Measurements from ENCODE around the gene PNPT1.

PNPT1 gene

DNA sequence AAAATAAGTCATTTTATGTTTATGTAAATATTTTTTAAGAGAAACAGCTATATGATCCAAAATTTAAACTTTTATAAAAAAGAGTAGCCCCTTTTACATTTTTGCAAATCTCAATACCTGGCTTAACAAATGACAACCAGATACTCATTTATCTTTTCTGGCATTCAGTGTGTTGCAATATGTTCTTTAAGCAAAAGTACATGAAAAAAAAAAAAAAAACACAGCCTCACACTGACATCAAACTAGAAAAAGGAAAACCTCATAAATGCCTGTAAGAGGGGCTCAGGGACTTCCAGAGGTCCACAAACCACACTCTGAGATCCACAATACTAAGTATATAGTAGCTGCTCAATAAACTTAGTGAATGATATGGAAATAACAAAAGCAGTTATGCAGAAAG lies 98.1 kb downstream of the PNPT1 start:
- H3K27ac Mint-ChIP-seq = no peak overlapping the region
- H3K9me3 Mint-ChIP-seq = no peaks in the 10 kb centered on the region
- H3K36me3 Mint-ChIP-seq (ENCODE audit: low read depth) = peaks cover 60% of the 10 kb centered on the region
- H3K4me1 Mint-ChIP-seq (ENCODE audit: low read depth) = peaks cover 30% of the 10 kb centered on the region
- H3K4me3 Mint-ChIP-seq = no peak overlapping the region
- H3K27me3 Mint-ChIP-seq = no peaks in the 10 kb centered on the region

- Mint-ChIP-seq H3K36me3 (ENCODE audit: low read depth) (peaks cover 54% of the 10 kb centered on the region), H3K4me1 (ENCODE audit: low read depth) (peaks cover 23% of the 10 kb centered on the region), H3K4me3 (no peak overlapping the region), H3K9me3 (no peaks in the 10 kb centered on the region), H3K27ac (no peak overlapping the region), H3K27me3 (no peaks in the 10 kb centered on the region)
Measured at GRCh38 chr2:55592130-55592529, 101.5 kb downstream of the PNPT1 start.

DNA sequence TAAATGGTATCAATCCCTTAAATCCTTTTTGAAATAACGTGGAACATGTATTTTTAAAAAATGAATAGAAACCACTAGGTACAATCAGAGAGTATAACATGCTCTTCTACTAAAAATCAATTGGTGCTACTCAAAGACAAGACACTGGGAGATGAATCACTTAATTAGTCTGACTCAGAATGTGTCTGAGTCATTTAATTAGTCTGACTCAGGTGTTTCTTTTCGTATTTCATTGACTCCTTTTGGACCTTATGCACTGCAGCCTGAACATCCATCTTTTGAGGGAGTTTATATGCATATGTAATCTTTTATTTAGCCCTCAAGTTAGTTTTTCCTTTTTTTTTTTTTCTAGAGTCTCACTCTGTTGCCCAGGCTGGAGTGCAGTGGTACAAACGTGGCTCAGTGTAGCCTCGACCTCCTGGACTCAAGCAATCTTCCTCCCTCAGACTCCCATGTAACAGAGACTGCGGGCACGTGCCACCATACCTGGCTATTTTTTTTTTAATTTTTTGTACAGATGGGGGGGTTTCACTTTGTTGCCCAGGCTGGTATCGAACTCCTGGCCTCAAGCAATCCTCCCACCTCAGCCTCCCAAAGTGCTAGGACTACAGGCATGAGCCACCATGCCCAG lies 102.7 kb downstream of the PNPT1 start:
- Mint-ChIP-seq H3K36me3 (ENCODE audit: low read depth) (peaks cover 50% of the 10 kb centered on the region), H3K4me3 (no peak overlapping the region), H3K27me3 (no peaks in the 10 kb centered on the region), H3K27ac (peak overlapping the region; percentile 31), H3K4me1 (ENCODE audit: low read depth) (peaks cover 29% of the 10 kb centered on the region), H3K9me3 (no peaks in the 10 kb centered on the region)

- no peak overlapping the region for H3K27ac Mint-ChIP-seq
Measured at GRCh38 chr2:55585451-55586080, 108.1 kb downstream of the PNPT1 start.

More at GRCh38 chr2:55585451-55586080, 108.1 kb downstream of the PNPT1 start:
- Mint-ChIP-seq H3K9me3 (no peaks in the 10 kb centered on the region), H3K27me3 (no peaks in the 10 kb centered on the region), H3K36me3 (ENCODE audit: low read depth) (peaks cover 58% of the 10 kb centered on the region), H3K4me1 (ENCODE audit: low read depth) (peaks cover 46% of the 10 kb centered on the region), H3K4me3 (no peak overlapping the region)

Measured in stimulated activated naive CD8-positive, alpha-beta T cell treated with anti-CD3 and anti-CD28 coated beads, Interleukin-15, Interleukin-2, amounts not matched to agents 100 ng/mL and 50 ng/mL, for 24 hours (primary cell).